VCaP (cell line): ENCODE data around the gene PHF11.

Experiments
- H3K27ac ChIP-seq: fragments of 450-650 bp; 2 replicates; pipeline ENCODE4 v1.5.1; 2017
- CTCF ChIP-seq: fragments of 450-650 bp; conservative IDR thresholded peaks from 2 replicates; pipeline ENCODE4 v1.5.1; 2017; ENCODE audit warnings: mild to moderate bottlenecking, moderate library complexity

Gene PHF11

GRCh38 chr13:49533591-49534269, 38.0 kb downstream of the PHF11 start:
- no peak for TF ChIP-seq CTCF
- H3K27ac ChIP-seq, result no peak overlapping the region

GRCh38 chr13:49536144-49536873, 40.6 kb downstream of the PHF11 start:
- TF ChIP-seq CTCF, result no peak
- no peak overlapping the region for H3K27ac ChIP-seq

- H3K27ac ChIP-seq, result no peak overlapping the region
- no peak for TF ChIP-seq CTCF
Measured at GRCh38 chr13:49538404-49538803, 42.7 kb downstream of the PHF11 start.

- H3K27ac ChIP-seq, result no peak overlapping the region
- no peak for TF ChIP-seq CTCF
Measured at GRCh38 chr13:49539313-49539712, 43.6 kb downstream of the PHF11 start.

GRCh38 chr13:49539746-49540145, 44.0 kb downstream of the PHF11 start:
- no peak overlapping the region for H3K27ac ChIP-seq
- no peak for TF ChIP-seq CTCF

- no peak overlapping the region for H3K27ac ChIP-seq
- no peak for TF ChIP-seq CTCF
Measured at GRCh38 chr13:49540552-49540951, 44.8 kb downstream of the PHF11 start.

- no peak overlapping the region for H3K27ac ChIP-seq
- no peak for TF ChIP-seq CTCF
Measured at GRCh38 chr13:49543656-49544055, 47.9 kb downstream of the PHF11 start.
